AG08395 (cell line): ENCODE measurements around the gene EEF1AKMT3.

Experiments
- DNase-seq: peaks from one replicate; pipeline ENCODE4 v3.0.0; 2012; ENCODE audit warnings: mixed read lengths, low spot score

EEF1AKMT3 gene

DNA sequence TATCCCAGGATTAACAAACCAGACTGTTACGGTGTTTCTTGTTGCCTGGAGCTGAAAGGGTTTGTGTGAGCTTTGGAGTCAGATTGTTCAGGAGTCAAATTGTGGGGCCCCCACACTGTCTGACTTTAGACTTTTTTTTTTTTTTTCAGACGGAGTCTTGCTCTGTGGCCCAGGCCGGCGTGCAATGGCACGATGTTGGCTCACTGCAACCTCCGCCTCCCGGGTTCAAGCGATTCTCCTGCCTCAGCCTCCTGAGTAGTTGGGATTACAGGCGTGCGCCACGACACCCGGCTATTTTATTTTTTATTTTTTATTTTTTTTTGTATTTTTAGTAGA lies 11.0 kb downstream of the EEF1AKMT3 start:
- DNase-seq, result no peak

DNA sequence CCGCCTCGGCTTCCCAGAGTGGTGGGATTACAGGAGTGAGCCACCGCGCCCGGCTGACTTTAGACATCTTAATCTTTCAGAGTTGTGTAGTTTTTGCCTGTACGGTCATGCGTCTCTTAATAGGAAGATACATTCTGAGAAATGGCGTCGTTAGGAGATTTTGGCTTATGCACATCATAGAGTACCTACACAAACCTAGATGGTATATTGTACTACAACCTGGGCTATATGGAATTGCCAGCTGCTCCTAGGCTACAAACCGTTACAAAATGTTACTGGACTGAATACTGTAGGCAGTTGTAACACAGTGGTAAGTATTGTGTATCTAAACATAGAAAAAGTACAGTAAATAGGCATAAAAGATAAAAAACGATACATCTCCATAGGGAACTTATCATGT lies 11.4 kb downstream of the EEF1AKMT3 start:
- no peak for DNase-seq

DNA sequence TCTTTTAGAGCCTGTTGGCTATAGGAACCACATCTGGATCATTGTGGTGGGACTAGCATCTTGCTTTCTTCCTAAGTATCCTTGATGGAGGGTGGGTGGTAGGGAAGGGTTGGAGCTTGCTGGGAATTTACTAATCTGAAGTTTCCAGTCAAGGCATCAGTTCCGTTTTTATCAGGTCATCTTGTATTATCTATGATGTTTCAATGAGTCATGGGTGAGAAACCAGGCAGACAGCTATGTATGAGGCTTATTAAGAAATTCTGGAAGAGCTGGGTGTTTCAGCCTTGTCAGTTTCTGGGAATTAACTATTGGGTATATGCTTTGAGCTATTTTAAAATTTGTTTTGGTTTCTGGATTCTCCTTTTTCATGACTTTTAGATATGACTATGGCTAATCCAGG lies 21.5 kb downstream of the EEF1AKMT3 start:
- DNase-seq, result peak; percentile 72

- DNase-seq, result peak; percentile 21
Measured at GRCh38 chr12:57795354-57795753, 22.9 kb downstream of the EEF1AKMT3 start.

DNA sequence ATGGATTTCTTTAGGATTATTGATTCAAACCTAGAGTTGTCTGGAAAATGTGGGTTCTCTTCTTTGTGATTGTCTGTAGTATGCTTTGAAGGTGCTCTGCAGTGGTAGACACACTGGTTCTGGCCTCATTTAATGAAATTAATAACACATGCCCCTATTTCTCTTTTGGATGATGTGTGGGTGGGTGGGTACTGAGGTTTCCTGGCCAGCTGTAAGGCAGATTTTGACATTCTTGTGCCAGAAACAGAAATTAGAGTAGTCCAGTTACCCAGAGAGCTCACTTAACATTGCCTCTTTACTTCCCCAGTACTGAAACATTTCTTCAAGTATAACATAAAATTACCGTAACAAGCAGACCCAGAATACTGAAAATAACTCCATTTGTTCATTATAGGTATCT lies 24.6 kb downstream of the EEF1AKMT3 start:
- no peak for DNase-seq

- no peak for DNase-seq
Measured at GRCh38 chr12:57797933-57798332, 25.5 kb downstream of the EEF1AKMT3 start.

DNA sequence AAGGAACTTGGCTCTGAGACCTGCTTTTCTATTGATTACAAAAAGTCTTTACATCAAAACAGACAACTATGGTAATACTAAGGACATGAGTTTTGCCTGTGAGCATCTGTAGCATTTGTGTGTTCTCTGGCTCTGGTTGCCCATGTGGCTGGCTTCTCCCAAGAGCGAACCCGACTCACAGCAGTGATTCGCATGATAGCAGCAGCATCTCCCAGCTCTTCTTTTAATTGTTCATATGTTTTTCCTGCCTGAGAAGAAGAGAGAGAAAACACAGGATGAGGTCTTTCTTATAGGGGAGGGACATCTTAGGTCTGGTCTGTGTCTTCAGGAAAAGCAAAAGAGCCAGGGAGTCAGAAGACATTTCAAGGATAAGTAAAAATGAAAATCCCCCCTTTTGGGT lies 28.6 kb downstream of the EEF1AKMT3 start:
- DNase-seq, result no peak

- DNase-seq, result no peak
Measured at GRCh38 chr12:57802607-57803006, 30.2 kb downstream of the EEF1AKMT3 start.

- DNase-seq, result peak; percentile 77
Measured at GRCh38 chr12:57803319-57803893, 31.0 kb downstream of the EEF1AKMT3 start.

DNA sequence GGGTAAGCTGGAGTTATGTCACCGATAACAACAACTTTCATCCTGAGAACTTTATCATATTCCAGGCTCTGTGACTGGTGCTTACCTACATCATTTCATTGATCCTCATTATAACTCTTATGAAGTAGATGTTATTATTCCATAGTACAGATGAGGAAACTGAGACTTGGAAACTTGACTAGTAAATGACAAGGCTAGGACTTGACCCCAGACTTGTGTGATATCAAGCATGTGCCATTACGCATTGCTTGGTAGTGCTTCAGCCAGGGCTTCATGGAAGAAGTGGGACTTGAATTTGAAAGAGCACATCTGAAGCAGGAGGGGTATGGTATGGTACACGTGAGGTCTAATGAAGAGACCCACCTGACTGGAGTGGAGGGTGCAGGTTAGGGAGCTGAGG lies 34.3 kb downstream of the EEF1AKMT3 start:
- no peak for DNase-seq

DNA sequence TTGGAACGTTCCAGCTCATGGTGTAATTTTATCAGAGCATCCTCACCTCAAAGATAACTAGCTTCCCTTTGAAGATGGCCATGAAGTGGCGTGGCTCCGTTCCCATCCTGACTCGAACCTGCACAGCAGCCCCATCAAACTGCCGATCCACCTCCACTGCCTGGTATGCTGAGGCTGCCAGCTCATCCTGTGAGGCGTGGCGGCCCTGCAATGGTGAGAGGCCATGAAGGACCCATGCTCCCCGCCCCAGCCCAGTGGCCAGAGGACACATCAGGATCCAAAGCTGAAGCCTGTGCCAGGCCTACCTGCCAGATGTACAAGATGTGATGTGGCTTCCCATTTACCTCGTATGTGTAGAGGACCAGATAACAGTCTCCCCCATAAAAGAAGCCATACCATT lies 34.9 kb downstream of the EEF1AKMT3 start:
- no peak for DNase-seq

GRCh38 chr12:57808351-57808750 lies 35.9 kb downstream of the EEF1AKMT3 start:
- DNase-seq, result no peak

DNA sequence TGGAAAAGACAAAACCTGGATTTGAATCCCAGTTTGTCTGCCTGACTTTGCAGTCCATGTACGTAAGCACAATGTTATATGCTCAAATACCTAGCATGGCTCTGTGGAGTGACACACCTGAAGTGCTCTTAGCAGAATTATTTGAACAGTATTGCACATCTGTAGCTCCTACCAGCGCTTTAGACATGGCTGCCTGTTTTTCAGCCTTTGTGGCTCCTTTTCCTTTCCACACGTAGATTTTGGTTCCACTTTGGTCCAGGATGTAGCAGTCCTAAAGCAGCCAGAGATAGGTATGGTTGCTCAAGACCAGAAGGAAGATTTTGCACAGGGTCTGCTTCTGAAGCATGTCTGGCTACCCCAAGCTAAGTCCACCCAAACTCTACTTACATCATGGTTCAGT lies 37.0 kb downstream of the EEF1AKMT3 start:
- DNase-seq, result no peak

- DNase-seq, result no peak
Measured at GRCh38 chr12:57810450-57810849, 38.0 kb downstream of the EEF1AKMT3 start.

- DNase-seq, result no peak
Measured at GRCh38 chr12:57811028-57811755, 38.8 kb downstream of the EEF1AKMT3 start.

- DNase-seq, result no peak
Measured at GRCh38 chr12:57813111-57813970, 40.9 kb downstream of the EEF1AKMT3 start.

DNA sequence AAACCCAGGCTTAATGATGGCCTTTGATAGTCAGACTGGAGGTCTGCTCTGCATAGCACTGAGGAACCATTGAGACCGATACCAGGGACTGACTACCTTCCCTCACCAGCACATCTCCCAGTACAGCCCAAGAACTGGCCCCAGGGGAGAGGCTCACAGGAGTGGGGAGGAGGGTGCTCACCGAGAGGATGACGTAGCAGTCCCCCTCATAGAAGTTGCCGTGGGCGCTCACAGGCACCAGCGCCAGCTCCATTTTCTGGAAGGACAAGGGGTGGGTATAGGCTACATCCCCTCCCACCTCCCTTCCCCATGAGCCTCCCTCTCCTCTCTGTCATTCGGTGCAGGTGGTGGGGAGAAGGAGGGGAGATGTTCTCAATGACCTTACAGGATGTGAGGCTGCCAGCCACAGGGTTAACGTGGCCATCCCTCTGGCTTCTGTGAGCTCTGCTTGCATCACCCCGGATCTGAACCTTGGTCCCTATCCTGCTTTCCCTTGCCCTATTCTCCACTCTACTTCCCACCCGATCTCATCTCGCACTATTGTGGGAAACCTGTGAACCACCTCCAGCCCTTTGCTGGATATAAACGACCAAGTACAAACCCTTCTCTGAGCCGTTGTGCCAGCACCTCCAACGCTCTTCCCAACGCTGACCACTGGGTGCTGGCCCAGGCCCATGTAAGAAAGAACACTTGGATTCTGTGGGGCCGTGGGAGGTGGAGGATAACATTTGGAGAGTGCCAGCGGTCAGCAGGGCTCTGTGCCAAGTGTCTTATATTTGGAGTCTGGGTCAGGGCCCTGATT lies 41.8 kb downstream of the EEF1AKMT3 start:
- DNase-seq, result no peak

DNA sequence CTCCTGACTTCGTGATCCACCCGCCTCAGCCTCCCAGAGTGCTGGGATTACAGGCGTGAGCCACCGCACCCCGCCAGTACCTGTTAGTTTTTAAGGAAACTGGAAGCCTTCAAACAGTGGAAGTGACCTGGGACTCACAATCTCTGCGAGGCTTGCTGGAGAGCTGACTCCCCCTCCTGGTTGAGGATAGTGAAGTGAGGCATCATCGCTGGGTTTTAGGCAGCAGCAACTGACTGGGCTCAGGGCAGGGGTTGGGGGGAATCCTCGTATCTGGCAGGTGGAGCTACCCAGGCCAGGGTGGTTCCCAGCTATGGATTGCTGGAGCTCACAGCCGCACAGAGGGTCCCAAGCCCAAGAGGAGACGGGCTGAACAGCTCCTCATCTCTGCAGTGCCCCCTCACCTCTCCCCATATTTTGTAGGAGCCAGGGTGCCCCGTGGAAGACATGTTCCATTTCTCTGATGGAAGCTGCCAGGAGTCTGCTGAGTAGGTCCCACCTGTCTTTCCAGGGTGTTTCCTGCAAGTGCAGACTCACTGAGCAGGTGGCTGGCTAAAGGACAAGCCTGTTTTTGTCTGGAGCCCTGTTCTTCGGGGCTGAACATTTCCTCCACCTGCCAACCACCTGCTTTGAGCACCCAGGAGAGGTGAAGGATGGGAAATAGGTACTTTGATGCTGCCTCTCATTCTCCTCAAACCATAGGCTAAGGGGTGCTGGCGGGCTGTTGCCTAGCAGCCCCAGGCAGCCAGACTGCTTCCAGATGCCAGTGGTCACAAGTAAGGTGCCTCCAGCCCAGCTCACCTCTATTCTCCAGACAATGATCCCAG lies 43.0 kb downstream of the EEF1AKMT3 start:
- DNase-seq, result no peak

DNA sequence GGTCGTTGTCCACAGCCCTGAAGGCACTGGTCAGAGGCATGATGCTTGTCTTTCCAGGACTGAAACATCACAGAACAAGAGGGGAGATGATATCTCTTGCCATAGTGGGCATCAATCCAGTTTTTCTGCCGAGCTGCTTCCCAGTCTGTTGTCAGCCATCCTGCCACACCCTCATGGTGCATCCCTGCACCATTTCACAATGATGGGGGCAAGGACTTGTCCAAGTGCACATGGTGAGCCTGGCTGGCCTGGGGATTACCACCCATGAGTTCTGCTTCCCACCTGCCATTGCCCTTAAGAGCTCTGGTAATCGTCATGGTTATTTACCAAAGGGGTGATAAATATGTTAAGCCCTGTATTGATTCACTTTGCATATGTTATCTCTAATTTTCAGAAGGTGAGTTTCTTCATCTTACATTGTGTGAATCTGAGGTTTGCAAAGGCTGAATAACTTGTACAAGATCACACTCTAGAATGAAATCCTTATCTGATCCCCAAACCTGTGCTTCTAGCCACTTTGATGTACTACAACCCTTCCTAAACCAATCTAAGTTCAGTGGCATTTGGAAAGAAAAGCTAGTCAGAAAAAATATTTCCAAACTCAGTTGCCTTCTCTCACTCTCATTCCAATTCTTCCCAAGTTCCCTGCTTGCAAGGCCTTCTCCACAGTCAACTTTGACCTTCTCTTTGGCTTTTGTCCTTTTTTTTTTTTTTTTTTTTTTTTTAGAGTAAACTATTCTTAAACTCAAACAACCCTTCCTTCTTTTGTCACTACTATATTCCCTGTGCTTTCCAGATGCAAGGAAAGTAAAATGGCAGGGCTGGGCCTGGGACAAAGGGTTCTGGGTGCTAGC lies 43.8 kb downstream of the EEF1AKMT3 start:
- DNase-seq, result no peak

DNA sequence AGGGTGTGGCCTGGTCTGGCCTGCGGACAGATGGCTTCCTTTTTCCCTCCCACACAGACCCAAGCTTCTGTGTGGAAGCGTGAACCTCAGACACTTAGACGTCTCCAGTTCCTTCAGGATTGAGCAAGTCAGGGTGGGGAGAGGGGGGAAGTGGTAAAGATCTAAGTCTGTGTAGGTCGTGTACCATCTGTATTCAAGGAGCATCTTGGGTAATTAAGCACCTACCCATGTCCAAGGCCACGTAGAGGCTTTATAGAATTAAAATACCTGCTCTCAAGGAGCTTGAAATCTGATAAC lies 44.4 kb downstream of the EEF1AKMT3 start:
- DNase-seq, result no peak
